Measurements from ENCODE around the gene EEF1B2.
"Not testable (repeated sequence)": the region's sequence is repeated elsewhere in the genome, so short reads cannot be mapped to it uniquely, and the experiment has no call there.

Gene EEF1B2

GRCh38 chr2:206159346-206160124, at the start of gene EEF1B2, which contains the start of gene NDUFS1:
TSS of gene EEF1B2 (plus strand) at chr2:206159895. CDS start at chr2:206159980, 85 bp downstream.
TSS of gene NDUFS1 (minus strand) at chr2:206159444. CDS start at chr2:206153678, 5,766 bp downstream.
- peak; percentile 92 for DNase-seq (ENCODE audit: low read depth)

GRCh38 chr2:206112108-206112507, 47.6 kb upstream of the EEF1B2 start:
- no peak for DNase-seq (ENCODE audit: low read depth)

- peak; percentile 14 for DNase-seq (ENCODE audit: low read depth)
Observed at GRCh38 chr2:206112846-206113547, 46.7 kb upstream of the EEF1B2 start.

- no peak for DNase-seq (ENCODE audit: low read depth)
Observed at GRCh38 chr2:206115026-206115578, 44.6 kb upstream of the EEF1B2 start.

- no peak for DNase-seq (ENCODE audit: low read depth)
Observed at GRCh38 chr2:206116278-206116677, 43.4 kb upstream of the EEF1B2 start.

GRCh38 chr2:206122569-206122968, 37.1 kb upstream of the EEF1B2 start:
- DNase-seq (ENCODE audit: low read depth) = not testable (repeated sequence)

GRCh38 chr2:206125901-206126300, 33.8 kb upstream of the EEF1B2 start:
- DNase-seq (ENCODE audit: low read depth) = no peak

GRCh38 chr2:206127656-206128055, 32.0 kb upstream of the EEF1B2 start:
- DNase-seq (ENCODE audit: low read depth) = no peak

GRCh38 chr2:206143451-206143850, 16.2 kb upstream of the EEF1B2 start:
- no peak for DNase-seq (ENCODE audit: low read depth)

- DNase-seq (ENCODE audit: low read depth) = no peak
Observed at GRCh38 chr2:206144383-206144782, 15.3 kb upstream of the EEF1B2 start.

GRCh38 chr2:206145665-206146064, 14.0 kb upstream of the EEF1B2 start:
- no peak for DNase-seq (ENCODE audit: low read depth)

- DNase-seq (ENCODE audit: low read depth) = no peak
Observed at GRCh38 chr2:206149330-206149729, 10.4 kb upstream of the EEF1B2 start.

- no peak for DNase-seq (ENCODE audit: low read depth)
Observed at GRCh38 chr2:206150168-206150567, 9.5 kb upstream of the EEF1B2 start.

- DNase-seq (ENCODE audit: low read depth) = no peak
Observed at GRCh38 chr2:206150631-206151030, 9.1 kb upstream of the EEF1B2 start.

GRCh38 chr2:206154197-206154596, 5.5 kb upstream of the EEF1B2 start:
- no peak for DNase-seq (ENCODE audit: low read depth)

- not testable (repeated sequence) for DNase-seq (ENCODE audit: low read depth)
Observed at GRCh38 chr2:206157014-206157413, 2.7 kb upstream of the EEF1B2 start.

- no peak for DNase-seq (ENCODE audit: low read depth)
Observed at GRCh38 chr2:206158563-206159345, 941 bp upstream of the EEF1B2 start.

GRCh38 chr2:206160125-206160806, 571 bp downstream of the EEF1B2 start:
- DNase-seq (ENCODE audit: low read depth) = no peak

GRCh38 chr2:206160807-206161179, 1.1 kb downstream of the EEF1B2 start:
- no peak for DNase-seq (ENCODE audit: low read depth)

- DNase-seq (ENCODE audit: low read depth) = not testable (repeated sequence)
Observed at GRCh38 chr2:206162401-206162800, 2.7 kb downstream of the EEF1B2 start.

- DNase-seq (ENCODE audit: low read depth) = no peak
Observed at GRCh38 chr2:206163251-206163880, 3.7 kb downstream of the EEF1B2 start.
